Spleen (tissue), 11 donors: ENCODE data around the gene MCF2L. TPM values are rescaled to one million over a fixed set of nuclear protein-coding genes. Genes with fewer than 3 reads are reported as not detected.

ENCODE experiments used
- DNase-seq: peaks from one replicate; pipeline ENCODE4 v3.0.0-alpha.2; 2020
- H3K27ac ChIP-seq, 8 donors: fragments of 200-600 bp; sonication (generic) in 7 of 8; 1 replicate in 4 of 8; 2 replicates in 4 of 8; pipeline versions ENCODE4 v1.5.0 to v1.8.0; 2016 to 2021; ENCODE audit warnings: inconsistent platforms in 4 of 8, mild to moderate bottlenecking in 4 of 8, moderate library complexity in 1 of 8
- H3K27me3 ChIP-seq, 7 donors: fragments of 200-600 bp; sonication (generic) in 6 of 7; replicated peaks in 1 of 7; 1 replicate in 4 of 7; 2 replicates in 3 of 7; pipeline versions ENCODE4 v1.5.0 to v1.8.0; 2016 to 2021; ENCODE audit warnings: inconsistent platforms in 3 of 7, mild to moderate bottlenecking in 1 of 7
- H3K36me3 ChIP-seq, 6 donors: fragments of 200-600 bp; sonication (generic) in 5 of 6; 1 replicate in 4 of 6; 2 replicates in 2 of 6; pipeline versions ENCODE4 v1.5.0 to v1.8.0; 2016 to 2021; ENCODE audit warnings: inconsistent platforms in 2 of 6
- H3K4me1 ChIP-seq, 6 donors: fragments of 200-600 bp; sonication (generic) in 5 of 6; 1 replicate in 3 of 6; 2 replicates in 3 of 6; pipeline versions ENCODE4 v1.5.0 to v1.8.0; 2016 to 2021; ENCODE audit warnings: inconsistent platforms in 3 of 6
- H3K4me3 ChIP-seq, 8 donors: fragments of 200-600 bp; sonication (generic) in 7 of 8; 1 replicate in 4 of 8; 2 replicates in 4 of 8; pipeline versions ENCODE4 v1.5.0 to v1.8.0; 2016 to 2021; ENCODE audit warnings: inconsistent platforms in 4 of 8, mild to moderate bottlenecking in 4 of 8, moderate library complexity in 2 of 8
- H3K9me3 ChIP-seq, 8 donors: fragments of 200-600 bp; sonication (generic) in 7 of 8; 1 replicate in 4 of 8; 2 replicates in 4 of 8; pipeline versions ENCODE4 v1.5.0 to v1.8.0; 2016 to 2021; ENCODE audit warnings: inconsistent platforms in 4 of 8
- POLR2A ChIP-seq, 3 donors: fragments of 450-650 bp; IDR thresholded peaks; one replicate each; pipeline ENCODE4 v1.5.1; 2017; ENCODE audit warnings: antibody characterized with exemption in 3 of 3, mild to moderate bottlenecking in 1 of 3
- POLR2AphosphoS5 ChIP-seq, 3 donors: sonication (generic); formaldehyde crosslinking; IDR thresholded peaks; one replicate each; pipeline ENCODE4 v1.5.1; 2017; ENCODE audit warnings: antibody characterized with exemption in 3 of 3
- WGBS, 5 donors: extraction: QIAGEN DNeasy Blood & Tissue Kit in 3 of 5; methylation state at CpG; one replicate each; pipeline versions ENCODE4 v1.1.5 to v1.1.7; 2013 to 2018; 5-methylcytosine and 5-hydroxymethylcytosine counted together
- intact Hi-C: fragments of 100-400 bp; cut with DNase I; formaldehyde crosslinking; loops from one replicate; pipeline ENCODE4 v1.15.0; 2023; ENCODE audit warnings: low total_unique reads
- polyA plus RNA-seq, 3 donors: library from polyadenylated mRNA; stranded (reverse); fragments of 200-250 nt; gene quantifications; one replicate each; pipeline ENCODE4 v1.2.1, GENCODE V29; 2013
- total RNA-seq, 7 donors: library from RNA; depleted of rRNA in 3 of 7; stranded (reverse); fragments of >200 nt in 3 of 7; fragmentation: NEBNext Ultra II Directional in 4 of 7; extraction: Animal tissue kit (Norgen Biotek cat#: 25700) in 4 of 7; gene quantifications; one replicate each; pipeline versions ENCODE4 v1.1.0 to v1.2.1, GENCODE V29; 2016 to 2021
- TF ChIP-seq, protein P1 (sequence below), 11 experiments: fragments of 200-600 bp in 7 of 11; fragments of 450-650 bp in 4 of 11; sonication (generic) in 4 of 11; IDR thresholded peaks in 8 of 11; conservative IDR thresholded peaks in 3 of 11; 1 replicate in 7 of 11; 2 replicates in 4 of 11; pipeline versions ENCODE4 v1.4.0 to v1.8.0; 2016 to 2021; ENCODE audit warnings: antibody characterized with exemption in 11 of 11, inconsistent platforms in 4 of 11, mild to moderate bottlenecking in 1 of 11
- donor health status: healthy with polysubstance abuse.
- donor health status: DM: no; HTN: no; CAD: no; lungs with moderate emphysema.
- donor health status: DM: no; HTN: no; CAD: no.
- donor health status: Bipolar disorder and iron deficiency.
- donor health status: healthy.
- donor health status: DM: no; HTN: no; CAD: no.
- donor health status: DM: yes; HTN: yes; CAD: no.

MCF2L gene
- total and polyA plus RNA-seq, 10 donors = 4.3 to 21.4 (median 13.0) TPM

DNA sequence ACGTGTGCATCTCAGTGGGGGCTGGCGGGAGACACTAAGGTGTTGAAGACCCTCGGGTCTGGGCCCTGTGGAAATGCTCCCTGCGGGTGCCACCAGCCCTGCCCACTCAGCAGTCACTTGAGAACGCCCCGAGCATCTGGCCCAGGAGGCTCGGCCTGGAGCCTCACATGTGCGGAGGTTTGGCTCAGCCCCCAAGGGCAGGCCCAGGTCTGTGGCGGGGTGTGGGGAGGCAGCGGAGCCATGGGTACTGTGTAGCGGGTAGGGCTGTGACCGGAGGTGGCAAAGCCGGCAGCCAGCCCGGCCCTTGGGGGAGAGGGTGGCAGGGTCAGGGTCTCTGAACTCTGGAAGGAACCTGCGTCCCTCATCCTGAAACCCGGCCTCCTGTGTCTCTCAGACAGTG, 37.6 kb downstream of the MCF2L start:
- WGBS, 5 donors = 74 to 92% (median 88%) methylated on average over 11 to 16 of the region's 16 CpGs
- DNase-seq = no peak
- peaks cover 0 to 11% (median under 1%) of the 10 kb centered on the region in 7 donors for H3K27me3 ChIP-seq

DNA sequence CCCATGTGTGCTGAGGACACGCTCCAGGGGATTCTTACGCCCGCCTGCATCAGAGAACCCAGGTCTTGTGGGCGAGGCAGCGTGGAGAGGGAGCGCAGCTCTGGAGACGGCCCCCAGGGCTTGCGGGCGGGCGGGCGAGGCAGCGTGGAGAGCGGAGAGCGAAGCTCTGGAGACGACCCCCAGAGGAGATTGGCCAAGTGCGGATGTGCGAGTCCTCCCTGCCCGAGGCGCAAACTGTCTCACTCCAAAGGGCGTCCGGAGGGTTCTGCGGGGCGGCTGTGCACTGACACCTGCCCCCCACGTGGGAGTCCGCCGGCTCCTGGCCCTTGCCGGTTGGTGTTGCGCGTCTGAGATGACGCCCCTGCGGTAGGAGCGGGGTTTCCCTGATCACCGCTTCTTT, 39.8 kb downstream of the MCF2L start:
- intact Hi-C loops = no loop called here
- peaks cover 0 to 18% (median 10%) of the 10 kb centered on the region in 6 donors for H3K4me1 ChIP-seq
- WGBS, 5 donors = 84 to 94% (median 92%) methylated on average over 29 to 33 of the region's 33 CpGs
- no peaks in the 10 kb centered on the region for H3K9me3 ChIP-seq
- DNase-seq = no peak
- H3K4me3 ChIP-seq = no peak overlapping the region
- no peak for TF ChIP-seq POLR2AphosphoS5 (IDR thresholded peaks at IDR 0.05)
- TF ChIP-seq POLR2A (IDR thresholded peaks at IDR 0.05) = no peak
- TF ChIP-seq, protein P1, sequence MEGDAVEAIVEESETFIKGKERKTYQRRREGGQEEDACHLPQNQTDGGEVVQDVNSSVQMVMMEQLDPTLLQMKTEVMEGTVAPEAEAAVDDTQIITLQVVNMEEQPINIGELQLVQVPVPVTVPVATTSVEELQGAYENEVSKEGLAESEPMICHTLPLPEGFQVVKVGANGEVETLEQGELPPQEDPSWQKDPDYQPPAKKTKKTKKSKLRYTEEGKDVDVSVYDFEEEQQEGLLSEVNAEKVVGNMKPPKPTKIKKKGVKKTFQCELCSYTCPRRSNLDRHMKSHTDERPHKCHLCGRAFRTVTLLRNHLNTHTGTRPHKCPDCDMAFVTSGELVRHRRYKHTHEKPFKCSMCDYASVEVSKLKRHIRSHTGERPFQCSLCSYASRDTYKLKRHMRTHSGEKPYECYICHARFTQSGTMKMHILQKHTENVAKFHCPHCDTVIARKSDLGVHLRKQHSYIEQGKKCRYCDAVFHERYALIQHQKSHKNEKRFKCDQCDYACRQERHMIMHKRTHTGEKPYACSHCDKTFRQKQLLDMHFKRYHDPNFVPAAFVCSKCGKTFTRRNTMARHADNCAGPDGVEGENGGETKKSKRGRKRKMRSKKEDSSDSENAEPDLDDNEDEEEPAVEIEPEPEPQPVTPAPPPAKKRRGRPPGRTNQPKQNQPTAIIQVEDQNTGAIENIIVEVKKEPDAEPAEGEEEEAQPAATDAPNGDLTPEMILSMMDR (IDR thresholded peaks at IDR 0.05 in 8 of 11, conservative IDR thresholded peaks at IDR 0.05 in 3 of 11) = no peak
- no peak overlapping the region for H3K27ac ChIP-seq
- peaks cover 0 to 5% (median 0%) of the 10 kb centered on the region in 6 donors for H3K36me3 ChIP-seq
- no peaks in the 10 kb centered on the region for H3K27me3 ChIP-seq

More for the DNA sequence above, 37.6 kb downstream of the MCF2L start:
- intact Hi-C loops = no loop called here
- peaks cover 0 to 24% (median 12%) of the 10 kb centered on the region in 6 donors for H3K4me1 ChIP-seq
- no peak overlapping the region for H3K27ac ChIP-seq
- TF ChIP-seq POLR2AphosphoS5 (IDR thresholded peaks at IDR 0.05) = no peak
- TF ChIP-seq, protein P1 (IDR thresholded peaks at IDR 0.05 in 8 of 11, conservative IDR thresholded peaks at IDR 0.05 in 3 of 11) = no peak
- no peak for TF ChIP-seq POLR2A (IDR thresholded peaks at IDR 0.05)
- no peak overlapping the region for H3K4me3 ChIP-seq
- peaks cover 0 to 5% (median 0%) of the 10 kb centered on the region in 6 donors for H3K36me3 ChIP-seq
- H3K9me3 ChIP-seq = no peaks in the 10 kb centered on the region

DNA sequence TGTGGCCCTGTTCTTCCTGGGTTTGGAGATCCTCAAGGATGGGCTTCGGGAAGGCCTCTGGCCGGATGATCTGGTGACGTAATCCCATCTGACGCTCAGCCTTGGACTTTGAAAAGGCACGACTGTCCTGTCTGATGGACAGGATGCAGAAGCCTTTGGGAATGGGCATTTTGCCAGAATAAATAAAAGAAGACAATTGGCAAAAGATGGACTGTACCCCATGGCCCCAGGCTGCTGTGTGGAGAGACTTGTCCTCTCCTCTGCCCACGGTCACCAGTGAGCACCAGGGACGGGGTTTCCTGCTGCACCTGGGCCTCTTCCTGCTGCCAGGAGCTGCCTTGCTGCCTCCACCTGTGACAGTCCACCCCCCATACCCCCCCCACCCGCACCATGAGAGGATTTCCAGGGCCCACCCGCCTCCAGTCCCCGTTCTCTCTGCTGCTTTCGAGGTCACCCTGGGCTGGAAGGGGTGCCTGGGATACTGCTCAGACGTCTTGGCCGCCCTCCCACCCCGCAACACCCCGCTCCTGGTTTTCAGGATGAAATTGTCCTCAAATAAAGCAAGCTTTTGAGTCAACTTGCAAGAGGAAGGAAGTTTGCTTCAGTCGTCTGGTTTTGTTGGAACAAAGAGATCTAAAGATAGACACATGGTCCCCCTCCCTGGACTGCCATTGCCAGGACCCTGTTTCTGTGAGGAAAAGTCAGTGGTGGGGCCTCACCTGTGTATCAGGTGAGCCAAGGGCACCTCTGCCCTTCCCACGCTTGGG, 40.9 kb downstream of the MCF2L start:
- WGBS, 5 donors = 29 to 42% (median 31%) methylated on average over 15 to 17 of the region's 17 CpGs
- H3K9me3 ChIP-seq = no peaks in the 10 kb centered on the region
- no peak for DNase-seq
- intact Hi-C loops = no loop called here
- no peak overlapping the region for H3K4me3 ChIP-seq
- peaks cover 0 to 18% (median 10%) of the 10 kb centered on the region in 6 donors for H3K4me1 ChIP-seq
- peak overlapping the region in 1 of 8 donors; percentile 9 for H3K27ac ChIP-seq
- TF ChIP-seq POLR2A (IDR thresholded peaks at IDR 0.05) (no peak), POLR2AphosphoS5 (IDR thresholded peaks at IDR 0.05) (peak in 1 of 3 donors; percentile 45)
- TF ChIP-seq, protein P1 (IDR thresholded peaks at IDR 0.05 in 8 of 11, conservative IDR thresholded peaks at IDR 0.05 in 3 of 11) = no peak
- H3K36me3 ChIP-seq = no peaks in the 10 kb centered on the region
- no peaks in the 10 kb centered on the region for H3K27me3 ChIP-seq

DNA sequence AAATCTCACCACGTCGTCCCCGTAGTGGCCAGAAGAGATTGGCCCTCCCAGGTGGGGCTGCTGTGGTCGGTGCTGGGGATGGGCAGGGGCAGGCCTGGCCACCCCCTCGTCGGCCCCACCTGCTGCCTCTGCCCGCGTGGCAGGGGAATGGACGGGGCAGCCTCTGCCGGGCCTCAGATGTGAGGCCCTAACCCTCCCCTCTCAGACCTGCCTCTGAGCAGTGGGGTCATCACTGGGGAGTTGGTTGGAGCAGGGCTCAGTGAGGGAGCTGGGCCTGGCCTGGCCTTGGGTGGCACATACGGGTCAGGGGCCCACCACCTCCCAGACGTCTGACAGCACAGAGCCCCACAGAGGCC, 41.5 kb downstream of the MCF2L start:
- 31 to 60% (median 54%) methylated on average over 5 to 12 of the region's 12 CpGs for WGBS, 5 donors
- Histone ChIP-seq H3K36me3 (peaks cover 0 to 3% (median 0%) of the 10 kb centered on the region in 6 donors), H3K27ac (peak overlapping the region in 1 of 8 donors; percentile 9), H3K9me3 (no peaks in the 10 kb centered on the region), H3K27me3 (no peaks in the 10 kb centered on the region), H3K4me3 (no peak overlapping the region), H3K4me1 (peaks cover 0 to 18% (median 10%) of the 10 kb centered on the region in 6 donors)
- intact Hi-C loops = no loop called here
- DNase-seq = no peak
- no peak for TF ChIP-seq POLR2AphosphoS5 (IDR thresholded peaks at IDR 0.05)
